T-helper 2 cell (primary cell): Measurements from ENCODE around the gene CLDN16.

Experiments used
- DNase-seq, 5 experiments: peaks; one replicate each; pipeline versions ENCODE4 v3.0.0 to v3.0.0-alpha.2; 2012 to 2022
- total RNA-seq, 2 donors: gene quantifications; one replicate each; lab custom pipeline; 2026; lab: John Stamatoyannopoulos, UW

The CLDN16 gene
- total RNA-seq: 0 reads per million in 2 donors

GRCh38 chr3:190387578-190388213, at the start of gene CLDN16:
TSS of gene CLDN16 (plus strand) at chr3:190388163. CDS start at chr3:190388330, 167 bp downstream.
- DNase-seq: no peak

GRCh38 chr3:190338717-190339116, 49.2 kb upstream of the CLDN16 start:
- no peak for DNase-seq

- DNase-seq: peak in 1 of 5 experiments; percentile 30
These were observed 48.8 kb upstream of the CLDN16 start for GRCh38 chr3:190339130-190339529.

GRCh38 chr3:190340071-190340470, 47.9 kb upstream of the CLDN16 start:
- DNase-seq: no peak

- DNase-seq: no peak
These were observed 42.7 kb upstream of the CLDN16 start for GRCh38 chr3:190345027-190345821.

- DNase-seq: no peak
These were observed 42.1 kb upstream of the CLDN16 start for GRCh38 chr3:190345878-190346277.

GRCh38 chr3:190346541-190346940, 41.4 kb upstream of the CLDN16 start:
- DNase-seq: no peak

- no peak for DNase-seq
These were observed 35.0 kb upstream of the CLDN16 start for GRCh38 chr3:190352861-190353457.

- DNase-seq: no peak
These were observed 31.7 kb upstream of the CLDN16 start for GRCh38 chr3:190356246-190356645.

- DNase-seq: no peak
These were observed 30.5 kb upstream of the CLDN16 start for GRCh38 chr3:190357468-190357867.

GRCh38 chr3:190359813-190360212, 28.1 kb upstream of the CLDN16 start:
- no peak for DNase-seq

GRCh38 chr3:190360228-190360627, 27.7 kb upstream of the CLDN16 start:
- DNase-seq: no peak

- DNase-seq: no peak
These were observed 26.2 kb upstream of the CLDN16 start for GRCh38 chr3:190361791-190362190.

GRCh38 chr3:190362258-190362657, 25.7 kb upstream of the CLDN16 start:
- DNase-seq: no peak

- no peak for DNase-seq
These were observed 21.8 kb upstream of the CLDN16 start for GRCh38 chr3:190366133-190366532.

- no peak for DNase-seq
These were observed 19.1 kb upstream of the CLDN16 start for GRCh38 chr3:190368881-190369280.

GRCh38 chr3:190369668-190370295, 18.2 kb upstream of the CLDN16 start:
- no peak for DNase-seq

GRCh38 chr3:190370369-190370768, 17.6 kb upstream of the CLDN16 start:
- DNase-seq: no peak

GRCh38 chr3:190371152-190371551, 16.8 kb upstream of the CLDN16 start:
- DNase-seq: no peak

- DNase-seq: no peak
These were observed 12.7 kb upstream of the CLDN16 start for GRCh38 chr3:190375246-190375645.

- DNase-seq: no peak
These were observed 12.3 kb upstream of the CLDN16 start for GRCh38 chr3:190375671-190376070.

- no peak for DNase-seq
These were observed 9.6 kb upstream of the CLDN16 start for GRCh38 chr3:190378240-190378891.

GRCh38 chr3:190380184-190380583, 7.8 kb upstream of the CLDN16 start:
- DNase-seq: no peak
